Kidney epithelial cell (primary cell): ENCODE results near the gene APOC4. TPM values are rescaled to one million over a fixed set of nuclear protein-coding genes. Genes with fewer than 3 reads are reported as not detected.

Experiments
- DNase-seq: peaks from one replicate; pipeline ENCODE4 v3.0.0-alpha.2; 2010; ENCODE audit warnings: low read depth
- H3K27me3 ChIP-seq: 2 replicates; pipeline ENCODE4 v1.6.0; 2011; ENCODE audit warnings: low read length; ENCODE audit not compliant: control insufficient read depth, insufficient read depth
- H3K36me3 ChIP-seq: 2 replicates; pipeline ENCODE4 v1.5.1; 2011; ENCODE audit warnings: low read length; ENCODE audit not compliant: control insufficient read depth, insufficient read depth
- H3K4me3 ChIP-seq: 2 replicates; pipeline ENCODE4 v1.5.1; 2011; ENCODE audit warnings: low read depth, mild to moderate bottlenecking, control low read depth, low read length
- CTCF ChIP-seq: IDR thresholded peaks from 2 replicates; pipeline ENCODE4 v1.5.1; 2011; ENCODE audit warnings: mild to moderate bottlenecking, moderate library complexity, low read length, control low read depth, inconsistent platforms; ENCODE audit not compliant: insufficient read depth, poor library complexity, severe bottlenecking
- total RNA-seq: library from RNA; depleted of rRNA; stranded (reverse); fragments of >200 nt; gene quantifications from 2 replicates; pipeline ENCODE4 v1.2.3, GENCODE V29; 2015

The APOC4 gene
- total RNA-seq, 1 donor from 2014 or later, result not detected

GRCh38 chr19:44992336-44993163 is 50.5 kb downstream of the APOC4 start:
- Histone ChIP-seq H3K4me3 (no peak overlapping the region), H3K27me3 (no peaks in the 10 kb centered on the region), H3K36me3 (peaks cover 1% of the 10 kb centered on the region)
- TF ChIP-seq CTCF, result no peak
- DNase-seq, result no peak

- TF ChIP-seq CTCF, result no peak
- Histone ChIP-seq H3K27me3 (no peaks in the 10 kb centered on the region), H3K36me3 (peaks cover 1% of the 10 kb centered on the region), H3K4me3 (no peak overlapping the region)
- no peak for DNase-seq
Observed at GRCh38 chr19:44993526-44993925, 51.5 kb downstream of the APOC4 start.

GRCh38 chr19:44993926-44994537 is 52.0 kb downstream of the APOC4 start:
- peaks cover under 1% of the 10 kb centered on the region for H3K36me3 ChIP-seq
- H3K27me3 ChIP-seq, result no peaks in the 10 kb centered on the region
- DNase-seq, result no peak
- no peak overlapping the region for H3K4me3 ChIP-seq
- TF ChIP-seq CTCF, result no peak

Other genes with a start within 250 kb of the APOC4 start
- gene CEACAM16, start 243.1 kb upstream of the APOC4 start, total RNA-seq, result not detected in 2 replicates
- 16.2 and 19.1 TPM in 2 replicates for gene BCL3, start 193.5 kb upstream of the APOC4 start, total RNA-seq
- gene CBLC, start 164.3 kb upstream of the APOC4 start, total RNA-seq, result 8.8 and 9.9 TPM in 2 replicates
- 27.6 and 29.6 TPM in 2 replicates for gene BCAM, start 133.1 kb upstream of the APOC4 start, total RNA-seq
- 240 and 243 TPM in 2 replicates for gene NECTIN2, start 95.9 kb upstream of the APOC4 start, total RNA-seq
- gene TOMM40, start 51.0 kb upstream of the APOC4 start, total RNA-seq, result 65.3 and 73.7 TPM in 2 replicates
- 89.0 and 98.1 TPM in 2 replicates for gene APOE, start 36.4 kb upstream of the APOC4 start, total RNA-seq
- gene APOC1, start 27.6 kb upstream of the APOC4 start, total RNA-seq, result 1.9 and 3.5 TPM in 2 replicates
- gene APOC2, start 3.8 kb downstream of the APOC4 start, total RNA-seq, result not detected in 2 replicates
- 58.0 and 74.8 TPM in 2 replicates for gene CLPTM1, start 13.1 kb downstream of the APOC4 start, total RNA-seq
- 60.0 and 76.7 TPM in 2 replicates for gene RELB, start 59.2 kb downstream of the APOC4 start, total RNA-seq
- gene CLASRP, start 96.8 kb downstream of the APOC4 start, total RNA-seq, result 65.7 and 77.9 TPM in 2 replicates
- gene ZNF296, start 134.2 kb downstream of the APOC4 start, total RNA-seq, result 1.0 and 1.1 TPM in 2 replicates
- 50.8 and 63.6 TPM in 2 replicates for gene GEMIN7, start 137.0 kb downstream of the APOC4 start, total RNA-seq
- gene PPP1R37, start 150.9 kb downstream of the APOC4 start, total RNA-seq, result 36.5 and 52.0 TPM in 2 replicates
- 0.07 and 0.46 TPM in 2 replicates for gene NKPD1, start 218.7 kb downstream of the APOC4 start, total RNA-seq
- gene TRAPPC6A, start 236.0 kb downstream of the APOC4 start, total RNA-seq, result 33.8 and 36.4 TPM in 2 replicates
- gene BLOC1S3, start 236.5 kb downstream of the APOC4 start, total RNA-seq, result 21.9 and 25.0 TPM in 2 replicates